Measurements from ENCODE around the gene STAU1.
"Not testable (repeated sequence)": the region's sequence is repeated elsewhere in the genome, so short reads cannot be mapped to it uniquely, and the experiment has no call there.

Gene STAU1
- total RNA-seq: 48.5 to 135 (median 60.1) reads per million in 18 experiments

GRCh38 chr20:49187851-49188641, at the start of gene STAU1:
STAU1 (minus strand) TSS chr20:49188334; CDS start chr20:49166201, 22,133 bp downstream.
- peak; percentile 94 to 97 for DNase-seq

GRCh38 chr20:49237531-49237930, 49.4 kb upstream of the STAU1 start:
- no peak for DNase-seq

- no peak for DNase-seq
These were observed 48.2 kb upstream of the STAU1 start for GRCh38 chr20:49236301-49236700.

- DNase-seq: no peak
These were observed 46.7 kb upstream of the STAU1 start for GRCh38 chr20:49234831-49235230.

GRCh38 chr20:49233226-49233625, 45.1 kb upstream of the STAU1 start:
- DNase-seq: no peak

- no peak for DNase-seq
These were observed 43.3 kb upstream of the STAU1 start for GRCh38 chr20:49231471-49231870.

GRCh38 chr20:49230561-49231133, 42.5 kb upstream of the STAU1 start:
- DNase-seq: peak; percentile 71 to 78

GRCh38 chr20:49230021-49230420, 41.9 kb upstream of the STAU1 start:
- no peak for DNase-seq

- DNase-seq: no peak
These were observed 41.2 kb upstream of the STAU1 start for GRCh38 chr20:49229381-49229780.

- no peak for DNase-seq
These were observed 40.5 kb upstream of the STAU1 start for GRCh38 chr20:49228676-49229075.

- no peak for DNase-seq
These were observed 37.8 kb upstream of the STAU1 start for GRCh38 chr20:49225896-49226295.

- no peak for DNase-seq
These were observed 32.0 kb upstream of the STAU1 start for GRCh38 chr20:49219924-49220831.

GRCh38 chr20:49219091-49219923, 31.2 kb upstream of the STAU1 start, which contains the start of gene DDX27:
DDX27 (plus strand) TSS chr20:49219416; CDS start chr20:49219449, 33 bp downstream.
- peak; percentile 99 for DNase-seq

GRCh38 chr20:49218739-49219090, 30.6 kb upstream of the STAU1 start:
- DNase-seq: not testable (repeated sequence)

- DNase-seq: peak; percentile 89 to 92
These were observed 29.0 kb upstream of the STAU1 start for GRCh38 chr20:49216991-49217578.

GRCh38 chr20:49215232-49215631, 27.1 kb upstream of the STAU1 start:
- no peak for DNase-seq

GRCh38 chr20:49214571-49214970, 26.4 kb upstream of the STAU1 start:
- DNase-seq: peak; percentile 40 to 47

- DNase-seq: no peak
These were observed 22.6 kb upstream of the STAU1 start for GRCh38 chr20:49210757-49211110.

- no peak for DNase-seq
These were observed 22.1 kb upstream of the STAU1 start for GRCh38 chr20:49210101-49210756.

GRCh38 chr20:49207076-49207475, 18.9 kb upstream of the STAU1 start:
- peak; percentile 30 to 57 for DNase-seq

- DNase-seq: no peak
These were observed 15.6 kb upstream of the STAU1 start for GRCh38 chr20:49203746-49204145.

Measured in inflammatory macrophage (primary cell).